Uterus (tissue), 4 donors: ENCODE results near the gene GRIK3. TPM values are rescaled to one million over a fixed set of nuclear protein-coding genes. Genes with fewer than 3 reads are reported as not detected.

ENCODE experiments used
- DNase-seq, 2 donors: peaks; one replicate each; pipeline ENCODE4 v3.0.0-alpha.2; 2019 to 2020
- H3K27ac ChIP-seq, 2 donors: fragments of 200-600 bp; sonication (generic); 1 replicate in 1 of 2; 2 replicates in 1 of 2; pipeline ENCODE4 v1.5.1; 2016 to 2018
- H3K27me3 ChIP-seq, 2 donors: fragments of 200-600 bp; sonication (generic); one replicate each; pipeline ENCODE4 v1.5.1; 2018 to 2019; ENCODE audit warnings: control low read depth in 1 of 2
- H3K36me3 ChIP-seq, 2 donors: fragments of 200-600 bp; sonication (generic); one replicate each; pipeline ENCODE4 v1.5.1; 2019; ENCODE audit warnings: control low read depth in 1 of 2
- H3K4me1 ChIP-seq, 2 donors: fragments of 200-600 bp; sonication (generic); one replicate each; pipeline ENCODE4 v1.5.1; 2018 to 2019; ENCODE audit warnings: control low read depth in 1 of 2
- H3K4me3 ChIP-seq, 2 donors: fragments of 200-600 bp; sonication (generic); 1 replicate in 1 of 2; 2 replicates in 1 of 2; pipeline ENCODE4 v1.5.1; 2018 to 2019; ENCODE audit warnings: mild to moderate bottlenecking in 1 of 2
- H3K9me3 ChIP-seq, 2 donors: fragments of 200-600 bp; sonication (generic); one replicate each; pipeline ENCODE4 v1.5.1; 2019; ENCODE audit warnings: control low read depth in 1 of 2
- CTCF ChIP-seq, 4 experiments: fragments of 200-600 bp in 2 of 4; fragments of 450-650 bp in 2 of 4; sonication (generic) in 2 of 4; IDR thresholded peaks; one replicate each; pipeline ENCODE4 v1.5.1; 2016 to 2019; ENCODE audit warnings: antibody characterized with exemption in 4 of 4, mild to moderate bottlenecking in 2 of 4, moderate library complexity in 1 of 4
- POLR2A ChIP-seq, 2 donors: fragments of 450-650 bp; IDR thresholded peaks; one replicate each; pipeline ENCODE4 v1.6.1; 2016; ENCODE audit warnings: antibody characterized with exemption in 2 of 2, mild to moderate bottlenecking in 1 of 2, moderate library complexity in 1 of 2
- intact Hi-C: fragments of 100-400 bp; cut with DNase I; formaldehyde crosslinking; loops from one replicate; pipeline ENCODE4 v1.15.1; 2023; ENCODE audit warnings: low total_unique reads
- total RNA-seq, 4 donors: library from RNA; depleted of rRNA in 3 of 4; stranded (reverse); fragments of >200 nt in 3 of 4; gene quantifications; one replicate each; pipeline versions ENCODE4 v1.1.0 to v1.2.4, GENCODE V29; 2014 to 2023
- donor health status: DM: yes; HTN: yes; CAD: no.

The GRIK3 gene
- total RNA-seq, 4 donors from 2014 or later: 0.52 to 1.6 TPM; not detected in 2

- no peak overlapping the region for H3K27ac ChIP-seq
- intact Hi-C loops: no loop called here
- H3K4me1 ChIP-seq: no peaks in the 10 kb centered on the region
- no peaks in the 10 kb centered on the region for H3K36me3 ChIP-seq
- H3K4me3 ChIP-seq: no peak overlapping the region
- no peaks in the 10 kb centered on the region for H3K9me3 ChIP-seq
- DNase-seq: no peak
- H3K27me3 ChIP-seq: no peaks in the 10 kb centered on the region
- no peak for TF ChIP-seq CTCF (IDR thresholded peaks at IDR 0.05)
- no peak for TF ChIP-seq POLR2A (IDR thresholded peaks at IDR 0.05)
Measured at GRCh38 chr1:36990928-36991327, 43.4 kb downstream of the GRIK3 start.

- Histone ChIP-seq H3K27ac (no peak overlapping the region), H3K9me3 (no peaks in the 10 kb centered on the region), H3K36me3 (no peaks in the 10 kb centered on the region), H3K4me3 (no peak overlapping the region), H3K27me3 (no peaks in the 10 kb centered on the region), H3K4me1 (no peaks in the 10 kb centered on the region)
- peak in 1 of 2 donors; percentile 17 for DNase-seq
- intact Hi-C loops: no loop called here
- TF ChIP-seq POLR2A (IDR thresholded peaks at IDR 0.05) (no peak), CTCF (IDR thresholded peaks at IDR 0.05) (no peak)
Measured at GRCh38 chr1:36989241-36989640, 45.1 kb downstream of the GRIK3 start.

GRCh38 chr1:36988741-36989193 lies 45.5 kb downstream of the GRIK3 start:
- Histone ChIP-seq H3K27ac (no peak overlapping the region), H3K4me1 (no peaks in the 10 kb centered on the region), H3K9me3 (no peaks in the 10 kb centered on the region), H3K27me3 (no peaks in the 10 kb centered on the region), H3K36me3 (no peaks in the 10 kb centered on the region), H3K4me3 (no peak overlapping the region)
- TF ChIP-seq CTCF (IDR thresholded peaks at IDR 0.05) (no peak), POLR2A (IDR thresholded peaks at IDR 0.05) (no peak)
- intact Hi-C loops: no loop called here
- no peak for DNase-seq

GRCh38 chr1:36988321-36988720 lies 46.0 kb downstream of the GRIK3 start:
- Histone ChIP-seq H3K36me3 (no peaks in the 10 kb centered on the region), H3K9me3 (no peaks in the 10 kb centered on the region), H3K4me3 (no peak overlapping the region), H3K27ac (no peak overlapping the region), H3K27me3 (no peaks in the 10 kb centered on the region), H3K4me1 (no peaks in the 10 kb centered on the region)
- intact Hi-C loops: no loop called here
- TF ChIP-seq POLR2A (IDR thresholded peaks at IDR 0.05): no peak
- no peak for TF ChIP-seq CTCF (IDR thresholded peaks at IDR 0.05)
- peak in 1 of 2 donors; percentile 40 for DNase-seq

- Histone ChIP-seq H3K36me3 (no peaks in the 10 kb centered on the region), H3K27me3 (no peaks in the 10 kb centered on the region), H3K4me1 (no peaks in the 10 kb centered on the region), H3K27ac (no peak overlapping the region), H3K4me3 (no peak overlapping the region), H3K9me3 (no peaks in the 10 kb centered on the region)
- no peak for DNase-seq
- intact Hi-C loops: no loop called here
- TF ChIP-seq POLR2A (IDR thresholded peaks at IDR 0.05) (no peak), CTCF (IDR thresholded peaks at IDR 0.05) (no peak)
Measured at GRCh38 chr1:36987276-36987675, 47.0 kb downstream of the GRIK3 start.
